Lung microvascular endothelial cell (primary cell): Measurements from ENCODE around the gene KRT32. TPM values are rescaled to one million over a fixed set of nuclear protein-coding genes. Genes with fewer than 3 reads are reported as not detected.
"Not testable (repeated sequence)": the region's sequence is repeated elsewhere in the genome, so short reads cannot be mapped to it uniquely, and the experiment has no call there.

Experiments
- DNase-seq, 2 donors: peaks; one replicate each; pipeline versions ENCODE4 v3.0.0 to v3.0.0-alpha.2; 2010; ENCODE audit warnings: low read depth in 2 of 2
- total RNA-seq: library from RNA; depleted of rRNA; stranded (reverse); fragments of >200 nt; gene quantifications from 2 replicates; pipeline ENCODE4 v1.2.1, GENCODE V29; 2014

KRT32 gene
- total RNA-seq, 1 donor from 2014 or later, result not detected

DNA sequence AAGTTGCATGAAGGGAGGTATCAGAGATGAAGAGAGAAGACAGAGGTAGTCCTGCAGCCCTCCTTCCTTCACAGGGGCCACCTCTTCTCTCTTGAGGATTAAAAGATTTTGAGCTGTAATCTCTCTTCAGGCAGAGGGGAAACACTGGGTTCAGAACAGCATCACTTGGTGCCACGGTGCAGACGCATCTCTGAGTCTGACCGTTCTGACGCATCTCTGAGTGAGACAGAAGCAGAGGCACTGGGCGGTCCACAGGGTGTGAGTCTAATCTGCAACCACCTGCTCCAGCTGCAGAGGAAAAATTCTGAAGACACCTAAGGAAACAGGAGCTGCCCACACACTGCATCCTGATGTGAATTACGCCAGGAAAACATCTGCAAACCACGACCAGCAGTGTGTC is 37.5 kb downstream of the KRT32 start:
- DNase-seq, result no peak

DNA sequence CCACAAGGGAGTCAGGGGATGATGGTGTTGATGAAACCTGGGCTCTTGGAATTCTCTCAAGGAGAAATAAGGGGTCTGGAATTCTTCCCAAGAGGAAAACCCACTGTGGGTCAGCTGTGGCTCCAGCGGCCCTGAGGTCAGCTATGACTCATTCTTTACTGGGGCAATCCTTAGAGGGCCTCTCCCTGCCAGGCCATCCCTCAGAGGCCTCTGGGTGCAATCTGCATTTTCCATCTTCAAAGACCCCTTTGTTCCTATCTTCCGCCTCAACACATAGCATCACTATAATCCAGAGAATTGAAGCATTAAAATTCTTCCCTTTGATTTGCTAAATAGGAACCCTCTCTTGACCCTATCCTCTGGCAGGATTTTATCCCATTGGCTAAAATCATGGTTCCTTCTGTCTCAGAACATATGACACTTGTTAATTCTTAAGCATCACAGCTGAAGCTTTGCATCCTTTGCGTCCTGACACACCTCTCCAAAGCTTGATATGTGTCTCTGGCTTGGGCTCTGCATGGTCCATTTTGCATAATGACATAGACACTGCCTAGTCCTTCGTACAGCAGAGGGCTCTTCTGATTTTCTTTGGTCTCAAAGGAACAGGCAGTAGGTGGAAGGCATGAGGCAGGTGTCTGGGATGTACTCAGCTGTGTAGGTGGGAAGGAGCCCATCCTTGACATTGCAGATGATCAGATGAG is 38.4 kb downstream of the KRT32 start:
- DNase-seq, result no peak

DNA sequence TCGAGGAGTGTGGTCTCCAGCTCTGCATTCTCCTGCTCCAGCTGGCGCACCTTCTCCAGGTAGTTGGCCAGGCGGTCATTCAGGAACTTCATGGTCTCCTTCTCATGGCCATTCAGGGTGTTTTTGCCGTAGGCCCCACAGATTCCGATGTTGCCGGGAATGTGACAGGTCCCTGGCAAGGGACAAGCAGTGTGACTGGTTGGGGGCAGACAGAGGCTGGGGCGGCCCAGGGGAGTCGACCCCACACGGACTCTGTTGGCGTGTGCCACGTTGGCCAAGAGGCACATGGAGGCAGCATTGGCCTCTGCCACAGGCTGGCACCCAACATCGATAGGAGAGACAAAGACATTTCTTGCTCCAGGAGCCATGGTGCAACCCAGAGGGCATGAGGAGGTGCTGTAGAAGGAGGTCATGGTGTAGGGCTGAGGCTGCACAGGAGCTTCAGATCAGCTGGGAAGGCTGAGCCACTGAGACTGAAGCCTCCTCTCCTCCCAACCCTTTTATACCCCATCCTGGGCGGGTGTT is 43.0 kb downstream of the KRT32 start, which contains the start of gene KRT37:
KRT37 (minus strand) TSS at position 475 of the 525 bp plus-strand sequence; CDS start at position 413, 62 bp downstream.
- no peak for DNase-seq

DNA sequence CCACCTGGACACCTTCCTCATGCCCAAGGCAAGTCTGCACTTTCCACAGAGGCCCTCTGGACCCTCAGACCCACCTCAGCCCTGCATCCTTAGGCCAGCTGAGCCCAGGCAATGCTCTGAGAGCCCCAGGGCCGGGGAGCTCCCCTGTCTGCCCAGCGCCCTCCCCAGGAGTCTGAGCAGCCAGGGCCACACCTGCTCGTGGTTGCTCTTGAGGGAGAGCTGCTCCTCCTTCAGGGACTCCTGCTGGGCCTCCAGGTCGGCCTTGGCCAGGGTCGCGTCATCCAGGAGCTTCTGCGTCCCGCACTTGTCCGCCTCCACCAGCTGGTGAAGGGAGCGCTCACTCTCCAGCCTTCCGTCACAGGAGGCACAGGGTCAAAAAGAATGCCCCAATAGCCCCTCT is 44.6 kb downstream of the KRT32 start:
- not testable (repeated sequence) for DNase-seq

DNA sequence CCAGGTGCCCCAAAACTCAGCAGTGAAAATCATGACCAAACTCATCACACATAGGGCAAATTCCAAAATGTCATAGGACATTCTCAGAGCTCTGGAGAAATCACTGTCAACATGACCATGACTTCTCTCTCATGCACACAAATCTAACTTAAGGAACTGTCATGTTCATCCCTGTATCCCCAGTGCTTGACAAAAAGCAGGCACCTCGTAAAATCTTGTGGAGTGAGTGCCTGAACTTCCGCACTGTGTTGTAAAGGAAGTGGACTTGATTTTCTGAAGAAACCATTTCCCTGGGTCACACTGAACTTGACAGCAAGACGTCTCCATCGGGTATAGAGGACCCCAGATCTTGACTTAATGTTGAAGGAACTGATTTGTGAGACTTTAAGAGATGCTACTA is 45.6 kb downstream of the KRT32 start:
- DNase-seq, result no peak

DNA sequence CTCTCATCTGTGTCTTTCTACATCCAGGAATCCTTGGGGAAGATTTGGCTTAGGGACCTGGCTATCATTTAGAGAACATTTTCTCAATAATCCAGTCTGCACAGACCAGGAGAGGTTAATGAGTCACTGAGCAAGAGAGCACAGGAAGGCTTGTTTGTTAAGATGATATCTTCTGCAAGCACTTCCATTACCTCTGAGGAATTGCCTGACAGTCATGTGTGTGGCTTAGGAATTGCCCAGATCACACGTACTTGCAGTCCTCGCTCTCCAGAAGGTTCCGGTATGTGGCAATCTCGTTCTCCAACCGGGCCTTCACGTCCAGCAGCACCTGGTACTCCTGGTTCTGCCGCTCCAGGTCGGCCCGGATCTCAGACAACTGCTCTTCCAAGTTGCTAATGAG is 46.1 kb downstream of the KRT32 start:
- DNase-seq, result no peak

DNA sequence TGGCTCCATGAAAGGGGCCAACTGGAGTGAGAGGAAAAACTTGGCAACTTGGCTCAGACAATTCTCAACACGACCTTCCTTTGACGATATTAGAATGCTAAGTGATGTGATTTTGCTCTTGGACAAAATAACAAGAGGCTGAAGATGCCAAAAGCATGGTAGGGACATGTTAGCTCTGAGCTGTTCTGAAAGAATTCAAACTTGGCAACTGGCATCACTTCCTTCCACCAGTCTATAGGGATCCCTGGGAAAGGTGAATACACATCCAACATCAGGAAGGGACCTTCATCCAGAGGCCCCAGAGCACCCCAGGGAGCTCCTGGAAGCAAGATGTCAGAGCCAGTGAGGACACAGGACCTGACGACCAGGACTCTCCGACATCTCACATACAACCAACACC is 47.1 kb downstream of the KRT32 start:
- DNase-seq, result no peak

DNA sequence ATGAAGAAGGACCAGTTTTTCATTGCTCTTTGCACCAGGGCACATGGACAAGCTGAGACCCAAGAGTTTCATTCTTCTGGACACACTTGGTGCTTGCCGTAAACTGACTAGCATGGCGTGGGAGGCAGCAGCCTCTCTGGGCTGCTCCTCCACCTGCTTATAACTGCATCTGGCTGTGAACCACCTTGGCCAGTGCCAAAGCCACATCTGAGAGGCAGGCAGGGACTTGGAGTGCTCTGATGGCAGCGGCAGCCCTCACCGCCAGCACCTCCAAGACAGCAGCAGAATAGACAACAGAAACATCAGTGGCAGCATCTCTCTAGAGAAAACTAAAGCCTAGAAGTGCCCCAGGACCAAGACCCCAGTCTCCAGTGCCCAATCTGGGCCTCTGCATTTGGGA is 47.5 kb downstream of the KRT32 start:
- no peak for DNase-seq

DNA sequence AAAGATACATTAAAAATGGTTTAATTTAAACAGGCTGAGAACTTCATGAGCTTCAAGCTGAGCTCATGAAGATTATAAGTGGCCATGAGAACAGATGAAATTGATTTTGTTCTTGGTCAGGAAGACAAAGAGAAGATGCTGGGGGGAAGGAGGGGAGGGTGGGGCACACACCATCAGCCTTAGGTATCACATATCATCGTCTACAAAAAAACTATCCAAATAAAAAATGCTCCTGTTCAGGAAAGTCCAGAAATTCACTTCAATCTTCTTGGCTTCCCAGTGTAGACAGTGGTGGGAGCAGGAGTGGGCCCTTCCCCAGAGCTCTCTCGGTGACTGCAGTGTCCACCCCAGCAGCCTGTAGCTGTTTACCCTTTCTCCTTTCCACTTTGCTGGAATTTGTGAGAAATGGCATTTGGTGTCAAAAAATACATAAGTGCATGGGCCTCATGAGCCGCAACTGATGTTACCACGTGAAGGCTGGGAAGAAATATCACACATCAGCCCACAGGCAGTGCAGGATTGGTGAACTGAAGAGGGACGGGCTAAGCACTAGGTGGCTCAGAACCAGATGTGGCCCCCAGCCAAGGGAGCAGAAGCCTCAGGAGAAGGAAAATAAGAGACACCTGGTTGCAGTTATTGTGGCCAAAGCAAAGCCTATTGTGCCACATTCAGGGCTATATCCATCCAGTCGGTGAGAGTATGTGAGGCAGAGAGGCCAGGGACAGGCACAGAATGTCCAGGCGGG is 48.9 kb downstream of the KRT32 start:
- DNase-seq, result no peak

DNA sequence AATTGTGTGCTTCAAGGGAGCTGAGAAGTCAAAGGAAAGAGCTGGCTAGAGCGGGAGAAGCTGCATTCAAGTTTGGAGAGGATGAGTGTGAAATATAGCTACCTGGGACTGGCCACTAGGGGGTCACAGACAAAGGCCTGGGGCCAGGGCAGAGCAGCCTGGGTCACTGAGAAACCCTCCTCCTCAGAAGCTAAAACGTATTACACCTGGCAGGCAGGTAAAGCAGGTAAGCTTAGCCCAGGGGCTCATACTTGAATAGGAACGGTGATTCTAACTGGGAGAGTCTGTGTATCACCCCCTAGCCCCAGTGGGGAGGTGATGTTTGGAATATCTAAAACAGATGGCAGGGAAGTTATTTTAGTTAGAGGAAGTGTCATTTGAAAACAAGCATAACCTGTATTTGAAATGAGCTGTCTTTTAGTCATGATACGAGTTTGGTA is 49.6 kb downstream of the KRT32 start:
- DNase-seq, result no peak

DNA sequence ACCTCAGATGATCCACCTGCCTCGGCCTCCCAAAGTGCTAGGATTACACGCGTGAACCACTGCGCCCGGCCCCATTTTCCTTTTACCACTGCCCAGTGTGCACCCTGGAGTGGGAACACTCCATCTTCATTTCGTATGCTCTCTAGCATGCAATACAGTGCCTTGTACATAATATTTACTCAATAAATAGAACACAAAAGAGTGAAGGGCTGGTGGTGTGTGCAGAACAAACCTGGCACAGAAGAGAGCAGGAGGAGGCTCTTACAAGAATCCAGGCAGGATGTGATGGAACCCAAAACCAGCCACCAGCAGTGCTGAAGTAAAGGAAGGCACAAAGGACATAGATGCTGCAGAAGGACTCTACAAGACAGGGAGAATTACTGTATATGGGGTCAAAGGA is 50.1 kb downstream of the KRT32 start:
- DNase-seq, result no peak

DNA sequence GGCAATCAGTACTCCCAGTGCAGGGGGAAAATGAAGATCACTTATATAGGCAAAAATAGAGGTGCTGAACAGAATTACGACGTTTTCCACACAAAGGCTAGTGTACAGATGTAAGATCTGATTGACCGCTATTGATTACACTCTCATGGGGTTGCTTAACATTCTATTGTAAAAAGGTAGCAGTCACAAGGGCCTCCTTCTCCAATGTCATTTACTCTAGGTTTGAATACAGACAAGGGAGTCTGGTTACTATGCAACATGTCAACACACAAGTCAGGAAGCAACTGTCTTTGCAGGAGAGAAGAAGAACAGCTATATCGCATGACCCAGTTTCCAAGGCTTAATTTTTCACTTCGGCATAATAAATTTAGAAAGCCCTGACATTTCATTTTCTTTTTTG is 50.7 kb downstream of the KRT32 start:
- DNase-seq, result no peak

DNA sequence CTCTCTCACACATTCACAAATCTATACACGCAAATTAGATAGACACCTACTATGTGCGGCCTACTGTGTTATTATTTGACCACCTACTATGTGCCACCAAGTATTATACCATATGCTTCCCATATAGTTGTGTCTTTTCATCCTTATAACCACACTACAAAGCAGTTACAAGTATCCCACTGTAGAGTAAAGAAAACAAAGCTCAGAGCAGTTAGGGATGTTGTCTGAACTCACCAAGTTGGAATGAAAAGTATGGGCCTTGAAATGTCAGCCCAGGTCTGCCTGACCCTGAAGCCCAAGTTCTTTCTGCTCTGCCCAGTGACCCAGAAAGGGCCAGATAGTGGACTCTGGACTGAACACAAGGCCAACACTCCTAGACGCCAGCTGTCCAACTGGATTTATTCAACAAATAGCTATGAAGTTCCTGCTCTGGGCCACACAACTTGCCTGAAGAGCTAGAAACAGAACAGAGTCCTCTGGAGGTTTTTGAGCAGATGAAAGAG is 51.3 kb downstream of the KRT32 start:
- DNase-seq, result no peak

DNA sequence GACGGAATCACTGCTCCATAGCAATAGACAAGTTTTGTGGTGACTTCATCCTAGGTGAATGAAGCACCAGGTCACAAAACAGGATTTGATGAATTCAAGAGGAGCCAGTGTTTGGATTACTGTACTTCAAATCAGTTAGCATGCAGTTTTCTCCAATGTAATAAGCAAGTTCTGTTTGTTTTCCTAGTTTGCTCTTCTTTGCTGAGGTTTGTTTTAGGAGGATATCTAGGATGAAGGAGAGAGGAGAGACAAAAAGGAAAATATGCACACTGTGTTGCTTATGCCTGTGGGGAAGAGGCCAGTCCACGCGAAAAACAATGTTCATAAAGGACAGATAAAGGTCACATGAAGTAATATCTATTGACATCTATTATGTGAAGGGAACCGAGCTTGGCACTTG is 51.8 kb downstream of the KRT32 start:
- DNase-seq, result no peak

DNA sequence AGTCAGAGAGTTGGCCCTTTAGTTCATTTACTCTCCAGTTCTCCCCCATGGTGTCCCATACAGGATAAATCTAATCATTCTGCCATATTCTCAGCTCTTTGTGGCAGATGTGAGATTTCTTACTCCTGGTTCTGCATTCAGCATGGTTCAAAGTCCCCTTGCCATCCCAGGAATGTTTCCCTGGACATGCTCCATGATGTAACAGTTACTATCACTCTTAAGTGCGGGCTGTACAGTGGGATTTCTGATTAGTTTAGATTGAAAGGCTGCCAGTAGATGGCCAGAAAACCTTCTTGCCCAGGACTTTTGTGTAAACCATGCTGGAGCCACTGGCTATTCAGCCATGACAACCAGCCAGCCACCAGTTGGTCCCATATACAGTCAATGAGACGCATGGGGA is 53.2 kb downstream of the KRT32 start:
- DNase-seq, result no peak

DNA sequence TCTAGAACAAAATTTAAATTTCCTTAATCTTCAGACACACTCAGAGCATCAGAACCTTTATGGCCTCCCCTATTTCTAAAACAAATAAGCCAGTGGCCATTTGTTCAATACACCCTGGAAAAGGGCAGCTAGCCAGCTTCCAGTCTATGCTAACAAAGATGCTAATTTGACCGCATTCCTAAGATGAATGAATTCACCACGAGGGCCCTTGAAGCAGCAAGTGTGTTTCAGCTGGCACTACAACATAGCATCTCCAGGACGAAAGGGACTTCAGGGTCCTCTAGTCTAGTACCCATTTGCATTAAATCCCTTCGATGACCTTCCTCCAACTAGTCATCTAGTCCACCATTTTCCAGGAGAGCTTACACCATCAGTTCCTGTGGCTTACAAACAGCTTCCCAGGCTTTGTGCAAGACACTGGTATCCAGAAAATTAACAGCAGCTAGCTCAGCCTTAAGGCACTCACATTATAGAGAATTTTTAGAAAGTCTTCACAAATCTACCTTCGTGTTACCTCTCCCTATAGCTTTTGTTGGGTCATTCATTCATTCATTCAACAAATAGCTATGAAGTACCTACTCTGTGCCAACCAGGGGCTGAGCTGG is 53.7 kb downstream of the KRT32 start:
- DNase-seq, result no peak

DNA sequence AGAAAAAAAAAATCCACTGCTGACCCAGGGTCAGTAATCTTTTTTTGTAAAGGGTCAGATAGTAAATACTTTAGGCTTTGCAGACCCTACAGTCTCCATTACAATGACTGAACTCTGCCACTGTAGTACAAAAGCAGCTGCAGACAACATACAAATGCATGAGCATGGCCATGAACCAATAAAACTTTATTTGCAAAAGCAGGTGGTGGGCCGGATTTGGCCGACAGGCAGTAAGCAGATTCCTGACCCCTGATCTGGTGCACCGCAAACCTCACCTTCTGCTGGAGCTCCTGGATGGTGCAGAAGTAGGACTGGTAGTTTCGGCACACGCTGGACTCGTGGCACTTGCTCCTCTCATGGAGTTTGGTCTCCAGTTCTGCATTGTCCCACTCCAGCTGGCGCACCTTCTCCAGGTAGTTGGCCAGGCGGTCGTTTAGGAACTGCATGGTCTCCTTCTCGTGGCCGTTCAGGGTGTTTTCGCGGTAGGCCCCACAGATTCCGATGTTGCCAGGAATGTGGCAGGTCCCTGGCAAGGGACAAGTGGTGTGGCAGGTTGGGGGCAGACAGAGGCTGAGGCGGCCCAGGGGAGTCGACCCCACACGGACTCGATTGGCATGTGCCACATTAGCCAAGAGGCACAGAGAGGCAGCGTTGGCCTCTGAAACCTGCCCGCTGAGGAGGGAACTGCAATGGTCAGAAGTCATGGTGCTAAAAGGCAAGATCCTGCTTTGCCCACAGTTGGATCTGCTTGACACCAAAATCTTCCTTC is 55.9 kb downstream of the KRT32 start:
- DNase-seq, result no peak
